ENCODE results near the gene CHD2.

DNA sequence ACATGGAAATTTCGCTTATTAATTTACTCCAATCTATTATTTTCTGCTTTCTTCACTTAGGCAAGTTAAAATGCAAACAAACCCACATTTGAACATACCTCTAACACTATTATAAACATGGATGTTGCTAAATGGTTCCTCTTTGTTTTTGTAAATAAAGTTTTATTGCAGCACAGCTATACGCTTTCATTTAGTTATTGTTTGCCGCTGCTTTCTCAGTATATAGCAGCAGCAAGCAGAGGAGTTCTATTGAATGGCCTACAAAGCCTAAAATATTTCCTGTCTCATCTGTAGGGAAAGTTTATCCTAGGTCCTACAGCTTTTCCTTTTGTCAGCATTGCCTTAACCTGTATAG lies 7.9 kb upstream of the CHD2 start:
- TF ChIP-seq, protein P1, sequence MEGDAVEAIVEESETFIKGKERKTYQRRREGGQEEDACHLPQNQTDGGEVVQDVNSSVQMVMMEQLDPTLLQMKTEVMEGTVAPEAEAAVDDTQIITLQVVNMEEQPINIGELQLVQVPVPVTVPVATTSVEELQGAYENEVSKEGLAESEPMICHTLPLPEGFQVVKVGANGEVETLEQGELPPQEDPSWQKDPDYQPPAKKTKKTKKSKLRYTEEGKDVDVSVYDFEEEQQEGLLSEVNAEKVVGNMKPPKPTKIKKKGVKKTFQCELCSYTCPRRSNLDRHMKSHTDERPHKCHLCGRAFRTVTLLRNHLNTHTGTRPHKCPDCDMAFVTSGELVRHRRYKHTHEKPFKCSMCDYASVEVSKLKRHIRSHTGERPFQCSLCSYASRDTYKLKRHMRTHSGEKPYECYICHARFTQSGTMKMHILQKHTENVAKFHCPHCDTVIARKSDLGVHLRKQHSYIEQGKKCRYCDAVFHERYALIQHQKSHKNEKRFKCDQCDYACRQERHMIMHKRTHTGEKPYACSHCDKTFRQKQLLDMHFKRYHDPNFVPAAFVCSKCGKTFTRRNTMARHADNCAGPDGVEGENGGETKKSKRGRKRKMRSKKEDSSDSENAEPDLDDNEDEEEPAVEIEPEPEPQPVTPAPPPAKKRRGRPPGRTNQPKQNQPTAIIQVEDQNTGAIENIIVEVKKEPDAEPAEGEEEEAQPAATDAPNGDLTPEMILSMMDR (IDR thresholded peaks at IDR 0.05): no peak
- TF ChIP-seq NFYB (CRISPR knock-in tag; conservative IDR thresholded peaks at IDR 0.05; ENCODE audit: low read depth): no peak
- TF ChIP-seq JAZF1 (CRISPR knock-in tag; IDR thresholded peaks at IDR 0.05): no peak
- TF ChIP-seq, protein P2, sequence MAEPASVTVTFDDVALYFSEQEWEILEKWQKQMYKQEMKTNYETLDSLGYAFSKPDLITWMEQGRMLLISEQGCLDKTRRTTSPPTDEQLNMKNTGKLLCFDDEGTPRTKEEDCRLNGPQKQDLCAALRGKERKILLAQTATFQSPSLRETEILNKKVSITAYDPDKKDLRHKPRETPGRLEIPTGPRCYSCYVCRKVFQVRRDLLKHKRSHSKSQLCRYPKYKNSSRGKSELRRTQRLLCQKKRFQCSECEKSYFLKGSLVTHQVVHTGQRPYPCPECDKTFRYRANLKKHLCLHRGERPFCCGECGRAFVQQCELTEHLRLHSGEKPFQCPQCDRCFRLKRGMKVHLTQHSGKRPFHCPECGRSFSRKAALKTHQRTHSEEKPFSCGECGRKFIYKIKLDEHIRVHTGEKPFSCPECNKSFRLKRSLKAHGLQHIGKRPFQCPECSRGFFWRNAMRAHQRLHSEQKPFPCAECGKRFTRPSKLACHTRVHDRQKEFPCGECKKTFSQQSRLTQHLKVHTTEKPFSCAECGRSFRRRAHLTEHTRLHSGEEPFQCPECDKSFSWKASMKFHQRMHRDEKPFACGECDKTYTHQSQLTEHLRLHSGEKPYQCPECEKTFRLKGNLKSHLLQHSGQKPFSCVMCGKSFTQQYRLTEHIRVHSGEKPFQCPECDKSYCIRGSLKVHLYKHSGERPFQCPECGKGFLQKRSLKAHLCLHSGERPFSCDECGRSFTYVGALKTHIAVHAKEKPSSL (CRISPR knock-in tag; conservative IDR thresholded peaks at IDR 0.05): no peak
- TF ChIP-seq TCF7 (CRISPR knock-in tag; IDR thresholded peaks at IDR 0.05; ENCODE audit: low read depth): no peak

Data from WTC11 (cell line).